HepG2 (cell line): ENCODE results near the gene HCFC1. TPM values are rescaled to one million over a fixed set of nuclear protein-coding genes. Genes with fewer than 3 reads are reported as not detected.

Experiments
- ATF7-NPFF ChIP-seq: sonication (generic); formaldehyde crosslinking; IDR thresholded peaks from 2 replicates; pipeline ENCODE4 v1.8.1; 2023; ENCODE audit warnings: mild to moderate bottlenecking, low read depth, missing genetic modification reagents, moderate library complexity
- CENPX ChIP-seq: sonication (generic); formaldehyde crosslinking; IDR thresholded peaks from 2 replicates; pipeline ENCODE4 v1.9.0; 2021; ENCODE audit warnings: mild to moderate bottlenecking, missing genetic modification reagents, moderate library complexity
- CREM ChIP-seq, 2 experiments: sonication (generic) in 1 of 2; formaldehyde crosslinking in 1 of 2; IDR thresholded peaks; 2 replicates each; pipeline versions ENCODE4 v1.4.0 to v1.6.1; 2016 to 2020; ENCODE audit warnings: antibody characterized with exemption in 1 of 2, mild to moderate bottlenecking in 1 of 2, missing genetic modification reagents in 1 of 2
- HNRNPUL1 ChIP-seq: fragments of 200-400 bp; formaldehyde crosslinking; IDR thresholded peaks from 2 replicates; pipeline ENCODE4 v1.6.1; 2017; ENCODE audit warnings: low read depth, mild to moderate bottlenecking, low read length, moderate library complexity
- RXRB ChIP-seq: IDR thresholded peaks from 2 replicates; pipeline ENCODE4 v1.6.1; 2016; ENCODE audit warnings: borderline replicate concordance, missing genetic modification reagents, missing compliant biosample characterization
- SMC3 ChIP-seq: IDR thresholded peaks from 2 replicates; pipeline ENCODE4 v1.6.1; 2011; ENCODE audit warnings: low read length, improper control_type of control experiment
- STAT5B ChIP-seq: sonication (generic); formaldehyde crosslinking; IDR thresholded peaks from 2 replicates; pipeline ENCODE4 v1.4.0; 2020; ENCODE audit warnings: missing genetic modification reagents
- TAF1 ChIP-seq: sonication (generic); formaldehyde crosslinking; IDR thresholded peaks from 2 replicates; pipeline ENCODE4 v1.4.0; 2020; ENCODE audit warnings: missing genetic modification reagents
- ZFP90 ChIP-seq: sonication (generic); formaldehyde crosslinking; IDR thresholded peaks from 2 replicates; pipeline ENCODE4 v1.8.0; 2022; ENCODE audit warnings: missing genetic modification reagents, mild to moderate bottlenecking, inconsistent platforms, borderline replicate concordance
- ZNF296 ChIP-seq: sonication (generic); formaldehyde crosslinking; conservative IDR thresholded peaks from 2 replicates; pipeline ENCODE4 v1.5.0; 2020; ENCODE audit warnings: mild to moderate bottlenecking, missing genetic modification reagents
- ZNF335 ChIP-seq: sonication (generic); formaldehyde crosslinking; IDR thresholded peaks from 2 replicates; pipeline ENCODE4 v1.4.0; 2020; ENCODE audit warnings: missing genetic modification reagents
- ZNF781 ChIP-seq: sonication (generic); formaldehyde crosslinking; IDR thresholded peaks from 2 replicates; pipeline ENCODE4 v1.5.1; 2020; ENCODE audit warnings: borderline replicate concordance, mild to moderate bottlenecking, missing genetic modification reagents; ENCODE audit errors: not compliant biosample characterization
- polyA plus RNA-seq, 8 experiments: library from polyadenylated mRNA; depleted of rRNA in 3 of 8; stranded (reverse) in 7 of 8; unstranded in 1 of 8; fragments of >200 nt; fragmentation: Illumina TruSeq in 4 of 8; extraction: Trizol in 4 of 8; gene quantifications; 2 replicates each; pipeline versions ENCODE4 v1.2.1 to v1.2.3, GENCODE V29; 2011 to 2016; ENCODE audit warnings: low read depth in 4 of 8, missing spikeins in 1 of 8, mixed read lengths in 1 of 8; ENCODE audit not compliant: insufficient read depth in 1 of 8
- total RNA-seq, 5 experiments: library from RNA; depleted of rRNA; stranded (reverse); fragments of >200 nt; fragmentation: Illumina TruSeq; extraction: Trizol; gene quantifications; 2 replicates each; pipeline ENCODE4 v1.2.3, GENCODE V29; 2016; ENCODE audit warnings: low read depth in 1 of 5
- TF ChIP-seq, protein P1 (sequence below): sonication (generic); formaldehyde crosslinking; IDR thresholded peaks from 2 replicates; pipeline ENCODE4 v1.4.0; 2020; ENCODE audit warnings: missing genetic modification reagents, borderline replicate concordance
- TF ChIP-seq, protein P2 (sequence below): sonication (generic); formaldehyde crosslinking; IDR thresholded peaks from 2 replicates; pipeline ENCODE4 v1.5.0; 2020; ENCODE audit warnings: missing genetic modification reagents, mild to moderate bottlenecking, borderline replicate concordance
- TF ChIP-seq, protein P3 (sequence below): sonication (generic); formaldehyde crosslinking; IDR thresholded peaks from 2 replicates; pipeline ENCODE4 v1.8.0; 2022; ENCODE audit warnings: mild to moderate bottlenecking, missing genetic modification reagents, moderate library complexity
- TF ChIP-seq, protein P4 (sequence below), 2 experiments: sonication (generic) in 1 of 2; formaldehyde crosslinking in 1 of 2; IDR thresholded peaks; 2 replicates each; pipeline versions ENCODE4 v1.5.1 to v1.6.1; 2011 to 2020; ENCODE audit warnings: borderline replicate concordance in 1 of 2, low read depth in 1 of 2, low read length in 1 of 2, mild to moderate bottlenecking in 1 of 2, missing genetic modification reagents in 1 of 2, moderate library complexity in 1 of 2
- TF ChIP-seq, protein P5 (sequence below): sonication (generic); formaldehyde crosslinking; IDR thresholded peaks from 2 replicates; pipeline ENCODE4 v1.5.0; 2020; ENCODE audit warnings: missing genetic modification reagents
- TF ChIP-seq, protein P6 (sequence below): sonication (generic); formaldehyde crosslinking; IDR thresholded peaks from 2 replicates; pipeline ENCODE4 v1.8.0; 2022; ENCODE audit warnings: missing genetic modification reagents, mild to moderate bottlenecking, moderate library complexity, borderline replicate concordance

HCFC1 gene
- total and polyA plus RNA-seq, 2 of the 13 experiments (the other 11 are each of a cell fraction or from before 2014, with no cell fraction given) = 5.8 to 17.8 TPM

DNA sequence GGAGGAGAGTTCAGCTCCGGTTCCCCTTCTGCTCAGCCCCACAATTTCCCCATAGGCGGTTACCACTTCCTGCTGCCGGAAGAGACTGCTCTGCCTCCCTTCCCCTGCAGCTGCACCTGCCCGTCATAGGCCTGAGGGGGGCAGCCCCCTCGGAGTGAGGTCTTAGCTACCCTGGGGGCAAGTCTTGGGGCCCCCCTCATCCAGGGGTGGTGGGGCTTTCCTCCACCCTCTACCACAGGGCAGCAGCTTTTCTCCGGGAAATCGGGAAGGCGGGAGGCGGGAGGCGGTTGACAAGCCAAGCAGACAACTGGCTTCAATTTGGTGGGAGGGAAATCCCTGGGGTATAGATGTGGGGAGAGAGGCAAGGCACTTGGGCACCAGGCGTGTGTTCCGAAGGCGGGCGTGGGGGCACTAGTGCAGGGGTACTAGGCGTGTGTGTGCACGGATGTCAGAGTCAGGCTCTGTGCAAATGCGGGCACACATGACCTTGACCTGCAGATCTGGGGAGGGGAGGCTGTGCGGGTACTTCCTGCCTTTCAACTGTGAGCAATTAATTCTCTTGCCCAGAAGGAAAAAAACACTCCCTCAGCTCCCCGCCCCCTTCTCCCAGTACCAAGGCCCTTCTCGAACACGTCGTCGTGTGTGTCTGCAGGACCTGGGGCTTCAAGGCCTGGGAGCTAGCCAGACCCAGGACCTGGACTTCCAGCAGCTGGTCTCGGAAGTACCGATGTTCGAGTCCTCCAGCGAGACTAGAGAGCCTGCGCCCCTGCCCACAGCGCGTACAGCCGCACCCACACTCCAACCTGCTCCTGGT lies 44.6 kb downstream of the HCFC1 start (continued):
- TF ChIP-seq ZNF296 (CRISPR knock-in tag) (no peak), STAT5B (CRISPR knock-in tag) (no peak), RXRB (CRISPR knock-in tag) (peak; percentile 52; the same call in 1 of the 2 replicates), ZNF335 (CRISPR knock-in tag) (no peak), HNRNPUL1 (no peak), ATF7-NPFF (no peak), ZNF781 (CRISPR knock-in tag) (no peak), SMC3 (no peak), ZFP90 (CRISPR knock-in tag) (peak; percentile 22; the same call in 1 of the 2 replicates), CREM (IDR thresholded peaks at IDR 0.05) (no peak), CREM (CRISPR knock-in tag; IDR thresholded peaks at IDR 0.05) (no peak), TAF1 (CRISPR knock-in tag) (no peak), CENPX (no peak)
- TF ChIP-seq, protein P1, sequence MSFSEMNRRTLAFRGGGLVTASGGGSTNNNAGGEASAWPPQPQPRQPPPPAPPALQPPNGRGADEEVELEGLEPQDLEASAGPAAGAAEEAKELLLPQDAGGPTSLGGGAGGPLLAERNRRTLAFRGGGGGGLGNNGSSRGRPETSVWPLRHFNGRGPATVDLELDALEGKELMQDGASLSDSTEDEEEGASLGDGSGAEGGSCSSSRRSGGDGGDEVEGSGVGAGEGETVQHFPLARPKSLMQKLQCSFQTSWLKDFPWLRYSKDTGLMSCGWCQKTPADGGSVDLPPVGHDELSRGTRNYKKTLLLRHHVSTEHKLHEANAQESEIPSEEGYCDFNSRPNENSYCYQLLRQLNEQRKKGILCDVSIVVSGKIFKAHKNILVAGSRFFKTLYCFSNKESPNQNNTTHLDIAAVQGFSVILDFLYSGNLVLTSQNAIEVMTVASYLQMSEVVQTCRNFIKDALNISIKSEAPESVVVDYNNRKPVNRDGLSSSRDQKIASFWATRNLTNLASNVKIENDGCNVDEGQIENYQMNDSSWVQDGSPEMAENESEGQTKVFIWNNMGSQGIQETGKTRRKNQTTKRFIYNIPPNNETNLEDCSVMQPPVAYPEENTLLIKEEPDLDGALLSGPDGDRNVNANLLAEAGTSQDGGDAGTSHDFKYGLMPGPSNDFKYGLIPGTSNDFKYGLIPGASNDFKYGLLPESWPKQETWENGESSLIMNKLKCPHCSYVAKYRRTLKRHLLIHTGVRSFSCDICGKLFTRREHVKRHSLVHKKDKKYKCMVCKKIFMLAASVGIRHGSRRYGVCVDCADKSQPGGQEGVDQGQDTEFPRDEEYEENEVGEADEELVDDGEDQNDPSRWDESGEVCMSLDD (CRISPR knock-in tag) = no peak
- TF ChIP-seq, protein P2, sequence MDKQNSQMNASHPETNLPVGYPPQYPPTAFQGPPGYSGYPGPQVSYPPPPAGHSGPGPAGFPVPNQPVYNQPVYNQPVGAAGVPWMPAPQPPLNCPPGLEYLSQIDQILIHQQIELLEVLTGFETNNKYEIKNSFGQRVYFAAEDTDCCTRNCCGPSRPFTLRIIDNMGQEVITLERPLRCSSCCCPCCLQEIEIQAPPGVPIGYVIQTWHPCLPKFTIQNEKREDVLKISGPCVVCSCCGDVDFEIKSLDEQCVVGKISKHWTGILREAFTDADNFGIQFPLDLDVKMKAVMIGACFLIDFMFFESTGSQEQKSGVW (CRISPR knock-in tag) = no peak
- TF ChIP-seq, protein P3, sequence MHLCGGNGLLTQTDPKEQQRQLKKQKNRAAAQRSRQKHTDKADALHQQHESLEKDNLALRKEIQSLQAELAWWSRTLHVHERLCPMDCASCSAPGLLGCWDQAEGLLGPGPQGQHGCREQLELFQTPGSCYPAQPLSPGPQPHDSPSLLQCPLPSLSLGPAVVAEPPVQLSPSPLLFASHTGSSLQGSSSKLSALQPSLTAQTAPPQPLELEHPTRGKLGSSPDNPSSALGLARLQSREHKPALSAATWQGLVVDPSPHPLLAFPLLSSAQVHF = no peak
- TF ChIP-seq, protein P4, sequence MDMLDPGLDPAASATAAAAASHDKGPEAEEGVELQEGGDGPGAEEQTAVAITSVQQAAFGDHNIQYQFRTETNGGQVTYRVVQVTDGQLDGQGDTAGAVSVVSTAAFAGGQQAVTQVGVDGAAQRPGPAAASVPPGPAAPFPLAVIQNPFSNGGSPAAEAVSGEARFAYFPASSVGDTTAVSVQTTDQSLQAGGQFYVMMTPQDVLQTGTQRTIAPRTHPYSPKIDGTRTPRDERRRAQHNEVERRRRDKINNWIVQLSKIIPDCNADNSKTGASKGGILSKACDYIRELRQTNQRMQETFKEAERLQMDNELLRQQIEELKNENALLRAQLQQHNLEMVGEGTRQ (IDR thresholded peaks at IDR 0.05; ENCODE audit: low read depth, low read length) = no peak
- TF ChIP-seq, protein P4 (CRISPR knock-in tag; IDR thresholded peaks at IDR 0.05; ENCODE audit: borderline replicate concordance) = no peak
- TF ChIP-seq, protein P5, sequence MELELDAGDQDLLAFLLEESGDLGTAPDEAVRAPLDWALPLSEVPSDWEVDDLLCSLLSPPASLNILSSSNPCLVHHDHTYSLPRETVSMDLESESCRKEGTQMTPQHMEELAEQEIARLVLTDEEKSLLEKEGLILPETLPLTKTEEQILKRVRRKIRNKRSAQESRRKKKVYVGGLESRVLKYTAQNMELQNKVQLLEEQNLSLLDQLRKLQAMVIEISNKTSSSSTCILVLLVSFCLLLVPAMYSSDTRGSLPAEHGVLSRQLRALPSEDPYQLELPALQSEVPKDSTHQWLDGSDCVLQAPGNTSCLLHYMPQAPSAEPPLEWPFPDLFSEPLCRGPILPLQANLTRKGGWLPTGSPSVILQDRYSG (CRISPR knock-in tag) = no peak
- TF ChIP-seq, protein P6, sequence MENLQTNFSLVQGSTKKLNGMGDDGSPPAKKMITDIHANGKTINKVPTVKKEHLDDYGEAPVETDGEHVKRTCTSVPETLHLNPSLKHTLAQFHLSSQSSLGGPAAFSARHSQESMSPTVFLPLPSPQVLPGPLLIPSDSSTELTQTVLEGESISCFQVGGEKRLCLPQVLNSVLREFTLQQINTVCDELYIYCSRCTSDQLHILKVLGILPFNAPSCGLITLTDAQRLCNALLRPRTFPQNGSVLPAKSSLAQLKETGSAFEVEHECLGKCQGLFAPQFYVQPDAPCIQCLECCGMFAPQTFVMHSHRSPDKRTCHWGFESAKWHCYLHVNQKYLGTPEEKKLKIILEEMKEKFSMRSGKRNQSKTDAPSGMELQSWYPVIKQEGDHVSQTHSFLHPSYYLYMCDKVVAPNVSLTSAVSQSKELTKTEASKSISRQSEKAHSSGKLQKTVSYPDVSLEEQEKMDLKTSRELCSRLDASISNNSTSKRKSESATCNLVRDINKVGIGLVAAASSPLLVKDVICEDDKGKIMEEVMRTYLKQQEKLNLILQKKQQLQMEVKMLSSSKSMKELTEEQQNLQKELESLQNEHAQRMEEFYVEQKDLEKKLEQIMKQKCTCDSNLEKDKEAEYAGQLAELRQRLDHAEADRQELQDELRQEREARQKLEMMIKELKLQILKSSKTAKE (CRISPR knock-in tag) = no peak
